Stimulated activated CD8-positive, alpha-beta memory T cell treated with anti-CD3 and anti-CD28 coated beads, Interleukin-15, amount 100 ng/mL, for 24 hours (primary cell): ENCODE measurements around the gene NCOA4.
A peak's percentile ranks its signal among the peaks of the same experiment; 100 is the strongest.
"Not testable (repeated sequence)": the region's sequence is repeated elsewhere in the genome, so short reads cannot be mapped to it uniquely, and the experiment has no call there.

Source experiments
- DNase-seq: peaks from one replicate; pipeline ENCODE4 v3.0.0-alpha.2; 2020; ENCODE audit warnings: low read depth

The NCOA4 gene

DNA sequence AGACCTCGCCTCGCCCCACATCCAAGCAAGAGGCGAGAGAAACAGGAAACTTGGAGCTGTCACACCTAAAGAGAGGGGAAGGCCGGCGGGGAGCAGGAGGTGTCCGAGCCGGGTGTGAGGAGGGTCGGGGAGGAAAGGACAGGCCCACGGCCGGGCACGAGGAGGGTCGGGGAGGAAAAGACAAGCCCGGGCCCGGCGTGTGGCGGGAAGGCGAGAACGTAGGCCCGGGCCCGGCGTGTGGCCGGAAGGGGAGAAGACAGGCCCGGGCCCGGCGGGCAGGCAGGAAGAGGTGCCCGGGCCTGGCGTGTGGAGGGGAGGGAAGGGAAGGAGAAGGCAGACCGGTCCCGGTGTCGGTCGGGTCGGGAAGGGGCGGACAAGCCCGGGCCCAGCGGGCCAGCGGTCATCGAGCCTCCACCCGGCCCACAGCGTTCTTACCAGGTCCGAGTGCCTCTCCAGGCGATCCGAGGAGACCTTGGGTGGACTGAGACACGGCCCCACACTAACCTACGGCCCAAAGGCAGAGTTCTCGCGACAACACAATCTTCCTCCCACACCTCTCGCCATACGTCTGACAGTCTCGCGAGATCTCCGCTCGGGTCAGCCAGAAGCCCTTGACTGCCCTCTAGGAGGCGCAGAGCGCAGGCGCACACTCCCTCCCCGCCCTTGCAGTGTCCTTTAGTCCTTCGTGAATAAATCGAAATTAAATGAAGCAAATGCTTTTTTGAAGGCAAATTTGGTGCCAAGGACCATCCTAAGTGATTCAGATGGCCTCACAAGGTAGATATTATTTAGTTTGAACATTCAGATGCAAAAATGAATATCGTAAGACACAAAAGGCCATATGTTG, at the start of gene NCOA4:
Gene NCOA4, minus strand, starts transcription at position 533 of the 847 bp plus-strand sequence. CDS start 13,943 bp downstream, outside the sequence.
- peak; percentile 76 for DNase-seq

DNA sequence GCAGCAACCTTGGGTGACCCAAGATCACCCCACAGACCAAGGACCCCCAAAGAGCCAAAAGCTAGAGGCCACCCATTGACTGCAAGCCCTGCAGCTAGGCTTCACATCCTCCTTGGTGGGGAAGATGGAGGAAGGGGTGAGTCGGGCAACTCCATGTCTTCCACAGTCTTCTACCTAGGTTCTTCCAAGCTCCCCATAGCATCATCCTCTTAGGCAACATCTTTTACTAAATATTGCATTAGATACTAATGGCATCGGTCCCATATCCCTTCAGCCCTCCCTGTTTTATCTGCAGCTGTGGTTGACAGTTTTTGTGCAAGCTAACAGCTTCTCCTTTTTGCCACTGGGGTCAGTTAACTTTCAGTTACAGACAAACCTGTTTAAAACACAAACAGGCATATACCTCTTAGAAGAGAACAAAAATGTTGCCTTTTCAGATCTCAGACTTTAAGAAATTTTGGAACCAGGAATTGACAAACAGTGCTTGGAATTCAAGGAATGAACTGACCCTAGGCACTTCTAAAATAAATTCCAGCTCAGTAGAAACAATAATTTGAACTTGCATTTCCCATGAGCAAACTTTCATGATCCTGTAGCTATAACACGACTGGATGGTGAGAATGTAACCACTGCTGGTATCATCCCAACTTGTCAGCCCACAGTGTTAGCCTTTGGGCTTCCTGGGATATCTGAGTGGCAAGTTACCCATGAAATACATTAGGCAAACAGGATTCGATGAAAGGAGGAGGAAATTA, 49.6 kb upstream of the NCOA4 start:
- DNase-seq, result no peak

DNA sequence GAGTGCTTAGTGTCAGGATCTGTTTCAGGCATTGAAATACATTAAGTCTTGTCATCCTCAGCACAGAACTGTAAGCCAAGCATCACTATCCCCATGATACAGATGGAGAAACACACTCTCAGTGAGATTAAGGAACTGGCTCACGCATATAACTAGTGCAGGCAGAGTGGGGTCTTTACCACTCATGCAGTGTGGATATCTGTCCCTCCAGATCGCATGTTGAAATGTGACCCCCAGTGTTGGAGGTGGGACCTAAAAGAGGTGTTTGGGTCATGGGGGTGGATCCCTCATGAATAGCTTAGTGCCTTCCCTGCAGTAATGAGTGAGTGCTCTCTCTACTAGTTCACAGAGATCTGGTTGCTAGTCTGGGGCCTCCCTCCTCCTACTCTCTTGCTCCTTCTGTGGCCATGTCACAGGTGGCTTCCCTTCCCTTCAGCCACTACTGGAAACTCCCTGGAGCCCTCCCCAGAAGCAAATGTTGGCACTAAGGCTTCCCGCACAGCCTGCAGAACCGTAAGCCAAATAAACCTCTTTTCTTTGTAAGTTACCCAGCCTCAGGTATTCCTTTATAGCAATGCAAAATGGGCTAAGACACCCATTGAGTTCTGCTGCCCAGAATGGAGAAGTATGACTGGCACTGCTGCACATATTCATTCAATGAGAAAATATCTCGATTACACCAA, 47.4 kb upstream of the NCOA4 start:
- DNase-seq, result no peak

DNA sequence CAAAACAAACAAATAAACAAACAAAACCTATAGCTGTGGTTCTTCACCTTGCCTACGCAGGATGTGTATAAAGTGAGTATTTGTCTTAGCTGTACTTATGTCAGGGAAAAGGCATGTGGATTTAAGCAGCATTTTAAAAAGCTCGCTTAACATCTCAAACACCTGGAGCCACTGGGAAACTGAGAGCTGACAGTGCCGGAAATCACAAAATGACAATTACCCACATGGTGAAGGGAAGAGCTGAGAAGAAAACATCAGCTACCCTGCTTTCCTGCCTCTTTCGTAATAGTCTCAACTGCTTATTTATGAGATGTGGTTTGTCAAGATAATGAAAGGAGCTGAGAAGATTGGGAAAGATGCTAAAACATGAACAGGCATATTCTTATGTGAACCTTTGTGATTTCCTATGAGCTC, 46.7 kb upstream of the NCOA4 start:
- DNase-seq, result no peak

DNA sequence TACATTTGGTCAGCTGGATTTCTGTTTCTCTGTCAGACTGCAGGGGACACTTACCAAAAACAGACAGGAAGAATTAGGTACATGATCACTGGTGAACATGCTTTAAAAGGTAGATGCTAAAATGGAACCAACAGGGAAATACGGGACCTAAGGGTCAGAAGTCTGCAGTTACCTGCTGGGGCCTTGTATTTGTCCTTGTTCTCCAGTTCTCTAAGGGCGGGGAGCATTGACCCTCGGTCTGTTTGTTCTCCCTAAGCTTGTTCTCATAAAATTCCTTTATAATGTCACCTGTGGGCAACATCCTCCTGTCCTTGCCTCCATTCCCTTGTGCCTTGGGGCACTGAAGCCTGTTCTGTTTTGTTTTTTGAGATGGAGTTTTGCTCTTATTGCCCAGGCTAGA, 45.4 kb upstream of the NCOA4 start:
- DNase-seq, result no peak

DNA sequence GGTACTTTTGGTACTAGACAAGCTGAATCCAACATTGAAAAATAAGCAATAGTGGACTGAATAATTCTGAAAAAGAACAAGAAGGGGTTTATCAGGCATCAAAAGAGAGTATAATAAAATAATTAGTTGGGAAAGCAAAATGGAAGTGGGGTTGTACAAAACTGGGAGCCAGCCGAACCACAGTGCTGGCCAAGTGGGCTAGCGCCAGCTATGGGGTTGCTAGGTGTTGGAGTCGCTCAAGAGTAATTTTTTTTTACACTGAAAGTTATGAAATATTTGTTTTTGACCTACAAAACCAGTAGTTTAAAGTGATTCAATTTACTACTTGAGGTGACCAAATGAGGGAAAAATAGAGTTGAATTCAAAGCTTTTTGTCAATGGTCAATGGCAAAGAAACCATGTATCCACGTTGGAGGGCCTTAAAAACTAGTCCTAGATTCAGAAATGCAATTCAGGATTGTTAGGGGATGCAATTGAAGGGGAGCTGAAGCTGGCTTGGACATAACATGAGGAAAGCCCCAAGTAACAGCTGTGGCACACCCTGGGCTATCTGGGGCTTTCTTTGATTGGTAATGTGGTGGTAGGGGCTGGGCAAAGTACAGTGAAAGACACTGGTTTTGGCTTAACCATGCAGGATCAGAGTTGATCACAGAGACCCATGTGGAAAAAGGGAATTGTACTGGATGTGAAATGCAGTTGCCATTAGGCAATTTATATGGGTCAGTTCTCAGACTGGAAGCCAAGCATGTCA, 43.9 kb upstream of the NCOA4 start:
- DNase-seq, result no peak

DNA sequence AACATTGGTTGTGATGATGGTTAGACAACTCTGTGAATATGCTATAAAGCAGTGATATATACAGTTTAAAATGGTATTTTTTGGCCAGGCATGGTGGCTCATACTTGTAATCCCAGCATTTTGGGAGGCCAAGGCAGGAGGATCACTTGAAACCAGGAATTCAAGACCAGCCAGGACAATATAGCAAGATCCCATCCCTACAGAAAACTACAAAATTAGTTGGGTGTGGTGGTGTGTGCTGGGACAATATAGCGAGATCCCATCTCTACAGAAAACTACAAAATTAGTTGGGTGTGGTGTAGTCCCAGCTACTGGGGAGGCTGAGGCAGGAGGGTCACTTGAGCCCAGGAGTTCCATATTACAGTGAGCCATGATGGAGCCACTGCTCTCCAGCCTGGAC, 43.1 kb upstream of the NCOA4 start:
- DNase-seq, result no peak

DNA sequence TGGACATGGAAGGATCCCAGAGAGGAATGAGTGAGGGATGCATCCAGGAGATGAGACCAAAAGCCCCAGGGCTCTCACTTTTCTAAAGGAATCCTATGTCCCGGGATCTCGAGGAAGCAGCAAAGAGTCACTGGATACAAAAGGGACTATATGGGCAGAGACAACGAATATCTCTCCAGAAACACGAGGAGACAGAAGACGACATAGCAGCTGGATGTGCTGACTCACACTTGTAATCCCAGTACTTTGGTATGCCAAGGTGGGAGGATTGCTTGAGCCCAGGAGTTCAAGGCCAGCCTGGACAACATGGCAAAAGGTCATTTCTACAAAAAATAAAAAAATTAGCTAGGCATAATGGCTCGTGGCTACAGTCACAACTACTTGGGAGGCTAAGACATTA, 40.3 kb upstream of the NCOA4 start:
- DNase-seq, result no peak

DNA sequence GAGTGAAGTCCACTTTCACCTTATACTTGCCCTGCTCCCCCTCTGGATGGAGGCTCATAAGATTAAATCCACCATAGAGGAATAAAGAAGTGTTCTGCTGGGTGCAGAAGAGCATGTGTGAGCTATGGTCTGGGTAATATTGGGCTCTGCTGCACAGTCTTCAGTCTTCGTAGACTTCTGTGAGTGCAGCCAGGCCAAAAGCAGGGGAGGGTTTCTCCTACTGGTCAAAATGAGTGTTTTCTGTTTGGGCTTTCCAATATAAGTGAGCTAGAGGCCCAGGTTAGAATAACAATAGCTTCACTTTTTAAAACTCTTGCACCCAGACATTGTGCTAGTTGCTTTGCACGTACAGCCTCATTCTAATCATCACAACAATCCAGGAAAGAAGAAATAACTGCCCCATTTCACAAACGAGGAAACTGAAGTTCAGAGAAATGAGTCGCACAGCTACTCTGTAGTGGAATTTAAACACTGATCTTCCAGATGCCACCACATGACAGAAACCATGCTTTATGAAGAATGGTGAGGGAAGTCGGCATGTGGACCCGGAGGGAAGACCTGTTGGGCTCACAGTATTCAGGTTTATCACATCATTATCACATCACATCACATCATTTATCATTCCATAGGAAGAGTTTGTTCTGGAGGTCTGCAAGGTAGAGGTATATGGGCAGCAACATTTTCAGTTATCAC, 39.5 kb upstream of the NCOA4 start:
- DNase-seq, result no peak

DNA sequence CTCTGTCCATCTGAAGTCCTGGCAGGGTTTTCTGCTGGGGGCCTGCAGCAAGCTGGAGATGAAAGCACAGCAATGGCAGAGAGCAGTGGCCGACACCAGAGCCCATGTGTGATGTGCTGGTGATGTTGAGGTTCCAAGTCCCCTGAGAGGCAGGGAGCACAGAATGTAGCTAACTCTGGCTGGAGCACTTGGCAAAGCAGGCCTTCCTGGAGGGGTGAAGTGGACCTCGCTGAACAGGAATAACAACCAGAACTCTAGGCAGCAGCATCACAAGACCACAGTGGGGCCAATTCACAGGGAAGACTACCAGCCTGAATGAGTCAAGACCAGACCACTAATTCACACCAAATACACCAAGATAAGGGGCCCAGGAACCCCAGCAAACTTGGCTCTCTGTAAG, 38.5 kb upstream of the NCOA4 start:
- no peak for DNase-seq

DNA sequence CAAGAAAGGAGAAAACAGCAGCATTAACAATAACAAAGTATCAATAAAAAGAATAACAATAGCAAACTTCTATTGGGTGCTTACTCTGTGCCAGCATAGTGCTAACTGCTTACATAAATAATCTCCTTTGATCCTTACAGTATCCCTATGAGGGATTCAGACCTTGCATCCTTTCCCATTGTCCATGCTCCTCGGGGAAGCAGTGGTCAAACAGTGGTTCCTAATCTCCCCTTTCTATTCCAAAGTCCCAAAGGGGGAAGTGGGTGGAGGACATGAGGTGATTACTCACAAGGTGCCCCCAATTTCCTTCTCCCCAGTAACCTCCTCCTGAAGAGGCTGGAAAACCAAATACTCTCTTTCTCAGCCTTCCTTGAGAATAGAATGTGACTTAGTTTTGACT, 37.7 kb upstream of the NCOA4 start:
- no peak for DNase-seq

DNA sequence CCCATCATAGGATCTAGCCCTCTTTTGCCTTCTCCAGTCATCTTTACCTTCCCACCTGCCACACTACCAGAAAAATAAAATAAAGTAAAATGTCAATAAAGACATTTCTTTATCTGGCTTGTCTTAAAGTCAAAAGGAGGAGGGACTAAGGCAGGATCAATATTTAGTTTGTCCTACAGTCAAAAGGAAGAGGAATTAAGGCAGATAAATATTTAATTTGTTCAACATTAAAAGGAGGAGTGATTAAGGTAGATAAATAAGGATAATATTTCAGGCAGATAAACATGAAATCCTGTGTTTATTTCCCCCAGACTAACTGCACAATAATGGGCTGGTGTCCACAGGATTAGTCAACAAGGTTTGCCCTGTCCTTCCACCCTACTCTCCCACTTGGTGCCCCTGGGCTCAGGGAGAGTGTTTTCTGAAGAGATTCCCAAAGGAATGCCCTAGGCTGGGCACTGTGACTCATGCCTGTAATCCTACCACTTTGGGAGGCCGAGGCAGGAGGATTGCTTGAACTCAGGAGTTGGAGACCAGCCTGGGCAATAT, 33.9 kb upstream of the NCOA4 start:
- no peak for DNase-seq

DNA sequence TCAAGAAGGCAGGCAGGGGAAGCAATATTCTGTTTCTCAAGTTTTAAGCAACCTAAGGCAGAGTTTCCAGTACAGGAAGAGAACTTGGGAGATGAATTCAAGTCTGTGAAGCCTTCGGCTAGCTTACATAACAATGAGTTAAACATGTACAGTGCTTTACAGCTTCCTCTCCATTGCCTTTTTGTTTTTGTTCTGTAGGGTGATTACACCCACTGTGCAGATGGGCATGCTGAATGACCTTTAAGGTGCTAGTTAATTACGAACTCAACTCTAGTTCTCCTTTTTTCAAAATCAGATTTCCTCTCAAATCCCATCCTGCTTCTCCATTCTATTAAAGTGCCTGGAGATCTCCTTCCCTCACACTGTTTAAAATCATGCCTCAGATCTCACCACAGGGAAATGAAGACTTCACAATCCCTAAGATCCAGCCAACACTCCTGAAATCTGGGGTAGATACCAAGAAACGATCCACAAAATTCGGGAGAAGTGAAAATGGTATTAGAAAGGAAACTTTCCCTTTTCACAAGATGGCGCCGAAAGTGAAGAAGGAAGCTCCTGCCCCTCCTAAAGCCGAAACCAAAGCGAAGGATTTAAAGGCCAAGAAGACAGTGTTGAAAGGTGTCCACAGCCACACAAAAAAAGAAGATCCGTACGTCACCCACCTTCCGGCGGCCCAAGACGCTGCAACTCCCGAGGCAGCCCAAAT, 32.5 kb upstream of the NCOA4 start:
- no peak for DNase-seq

DNA sequence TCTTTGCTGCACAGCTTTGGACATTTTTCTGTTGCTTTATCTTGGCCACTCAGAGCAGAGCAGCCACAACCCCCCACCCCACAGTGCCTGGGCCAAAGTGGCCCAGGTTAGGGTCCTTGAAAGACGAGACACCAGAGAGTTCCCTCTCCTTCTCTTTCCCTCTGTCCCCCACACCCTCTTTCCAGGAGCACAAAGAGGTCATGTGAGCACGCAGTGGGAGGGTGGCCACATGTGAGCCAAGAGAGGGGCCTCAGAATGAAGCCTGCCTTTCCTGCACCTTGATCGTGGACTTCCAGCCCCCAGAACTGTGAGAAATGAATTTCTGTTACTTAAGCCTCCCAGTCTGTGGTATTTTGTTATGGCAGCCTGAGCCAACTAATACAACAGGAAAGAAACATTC, 30.3 kb upstream of the NCOA4 start:
- DNase-seq, result no peak

DNA sequence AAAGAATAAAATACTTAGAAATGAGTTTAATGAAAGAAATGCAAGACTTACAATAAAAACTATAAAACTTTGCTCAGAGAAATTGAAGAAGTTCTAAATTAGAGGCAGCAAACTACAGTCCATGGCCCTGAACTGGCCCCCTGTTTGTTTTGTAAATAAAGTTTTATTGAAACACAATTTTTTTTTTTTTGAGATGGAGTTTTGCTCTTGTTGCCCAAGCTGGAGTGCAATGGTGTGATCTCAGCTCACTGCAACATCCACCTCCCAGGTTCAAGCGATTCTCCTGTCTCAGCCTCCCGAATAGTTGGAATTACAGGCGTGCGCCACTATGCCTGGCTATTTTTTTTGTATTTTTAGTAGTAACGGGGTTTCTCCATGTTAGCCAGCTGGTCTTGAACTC, 27.5 kb upstream of the NCOA4 start:
- DNase-seq, result not testable (repeated sequence)

DNA sequence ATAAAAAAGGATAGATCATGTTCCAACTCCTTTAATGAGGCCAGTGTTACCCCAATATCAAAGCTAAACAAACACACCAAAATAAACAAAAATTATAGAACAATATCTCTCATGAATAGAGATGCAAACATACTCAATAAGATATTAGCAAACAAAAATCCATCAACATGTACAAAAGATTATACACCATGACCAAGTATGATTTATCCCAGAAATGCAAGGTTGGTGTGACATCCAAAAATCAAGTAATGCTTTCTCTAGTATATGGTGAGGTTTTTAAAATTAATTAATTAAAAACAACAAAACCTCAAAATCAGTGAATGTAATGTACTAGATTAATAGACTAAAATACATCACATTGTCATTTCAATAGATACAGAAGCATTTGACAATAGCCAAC, 26.6 kb upstream of the NCOA4 start:
- DNase-seq, result no peak

DNA sequence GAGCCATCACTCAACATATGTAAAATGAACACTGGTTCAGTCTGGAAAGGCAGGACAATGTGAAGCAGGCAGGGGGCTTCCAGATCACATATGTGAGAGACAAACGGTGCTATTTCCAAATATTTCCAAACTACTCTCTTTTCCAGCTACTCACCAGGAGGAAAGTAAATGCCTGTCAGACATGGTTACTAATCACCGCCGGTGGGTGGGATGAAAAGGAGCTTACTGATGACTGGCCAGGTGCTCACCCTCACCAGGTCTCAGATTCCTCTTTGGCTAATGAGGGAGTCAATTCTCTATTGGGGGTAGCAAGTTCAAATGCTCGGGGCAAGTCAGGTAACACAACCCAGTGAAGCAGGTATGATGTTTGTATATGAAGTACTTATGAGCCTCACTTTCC, 25.3 kb upstream of the NCOA4 start:
- no peak for DNase-seq

DNA sequence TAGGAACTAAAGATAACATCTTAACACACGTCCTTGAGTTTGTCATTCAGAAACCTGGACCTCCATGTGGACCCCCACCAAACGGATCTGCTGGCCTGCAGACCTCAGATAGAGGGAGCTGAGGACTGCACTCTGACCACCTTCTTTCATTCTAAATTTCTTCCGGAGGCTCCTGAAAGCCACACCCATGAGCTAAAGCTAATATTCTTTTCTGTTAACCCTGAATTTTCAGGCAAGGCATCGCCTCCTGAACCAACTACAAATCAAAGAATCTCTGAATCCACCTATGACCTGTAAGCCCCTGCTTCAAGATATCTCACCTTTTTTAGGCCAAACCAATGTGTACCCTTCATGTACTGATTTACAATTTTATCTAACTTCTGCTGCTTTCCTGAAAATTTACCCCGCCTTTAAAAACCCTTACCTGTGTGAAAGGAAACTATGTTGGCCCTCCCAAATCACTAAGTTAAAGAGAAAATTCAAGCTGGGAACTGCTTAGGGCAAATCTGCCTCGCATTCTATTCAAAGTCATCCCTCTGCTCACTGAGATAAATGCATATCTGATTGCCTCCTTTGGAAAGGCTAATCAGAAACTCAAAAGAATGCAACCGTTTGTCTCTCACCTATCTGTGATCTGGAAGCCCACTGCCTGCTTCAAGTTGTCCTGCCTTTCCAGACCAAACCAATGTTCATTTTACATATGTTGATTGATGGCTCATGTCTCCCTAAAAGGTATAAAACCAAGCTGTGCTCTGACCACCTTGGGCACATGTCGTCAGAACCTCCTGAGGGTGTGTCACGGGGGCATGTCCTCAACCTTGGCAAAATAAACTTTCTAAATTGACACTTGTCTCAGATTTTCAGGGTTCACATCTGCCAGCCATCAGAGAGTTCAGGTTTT, 23.4 kb upstream of the NCOA4 start:
- no peak for DNase-seq

DNA sequence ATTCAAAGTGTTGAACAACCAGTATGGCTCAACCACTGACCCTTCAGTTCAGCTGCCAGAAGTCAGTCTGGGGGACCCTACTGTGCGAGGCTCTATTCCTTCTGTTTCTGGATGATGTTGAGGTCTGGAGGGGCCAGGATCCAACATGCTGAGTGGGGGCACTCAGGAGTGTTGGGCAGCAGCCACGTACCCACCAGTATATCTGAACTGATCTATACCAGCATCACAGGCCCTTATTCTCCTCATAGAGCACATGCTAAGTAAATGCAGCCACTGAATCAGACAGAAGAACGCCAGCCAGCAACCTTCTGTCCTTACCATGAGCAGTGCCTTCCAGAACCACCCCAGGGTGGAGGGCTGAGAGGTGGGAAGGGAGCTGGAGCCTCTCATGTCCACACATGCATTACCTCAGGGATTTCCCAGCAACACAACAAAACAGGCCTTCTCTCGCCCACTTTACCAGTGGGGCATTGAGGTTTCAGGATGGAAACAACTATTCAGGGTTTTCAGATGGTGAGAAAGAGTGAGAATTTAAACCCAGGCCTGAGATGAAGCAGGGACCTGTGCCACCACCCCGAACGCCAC, 22.5 kb upstream of the NCOA4 start:
- DNase-seq, result no peak
